GM20000 (cell line): ENCODE measurements around the gene RBPJ.

Experiments used
- DNase-seq: peaks from one replicate; pipeline ENCODE4 v3.0.0; 2012; ENCODE audit warnings: low spot score
- CTCF ChIP-seq: IDR thresholded peaks from 2 replicates; pipeline ENCODE4 v1.5.1; 2012; ENCODE audit warnings: mild to moderate bottlenecking, control low read depth; ENCODE audit errors: extremely low read depth, missing control alignments

The RBPJ gene

GRCh38 chr4:26441102-26441501 lies 120.3 kb downstream of the RBPJ start:
- no peak for TF ChIP-seq CTCF
- no peak for DNase-seq

- no peak for DNase-seq
- no peak for TF ChIP-seq CTCF
Observed at GRCh38 chr4:26441771-26442170, 121.0 kb downstream of the RBPJ start.

GRCh38 chr4:26447378-26447777 lies 126.6 kb downstream of the RBPJ start:
- no peak for DNase-seq
- no peak for TF ChIP-seq CTCF

- DNase-seq, result no peak
- no peak for TF ChIP-seq CTCF
Observed at GRCh38 chr4:26450418-26450817, 129.6 kb downstream of the RBPJ start.

- no peak for TF ChIP-seq CTCF
- DNase-seq, result no peak
Observed at GRCh38 chr4:26451597-26451996, 130.8 kb downstream of the RBPJ start.

- DNase-seq, result no peak
- TF ChIP-seq CTCF, result no peak
Observed at GRCh38 chr4:26452565-26453531, 132.0 kb downstream of the RBPJ start.

- no peak for DNase-seq
- no peak for TF ChIP-seq CTCF
Observed at GRCh38 chr4:26454961-26455360, 134.1 kb downstream of the RBPJ start.
